NB4 (cell line): ENCODE results near the gene LRRC7.

Experiments used
- DNase-seq: peaks from one replicate; pipeline ENCODE4 v3.0.0; 2010; ENCODE audit warnings: low read depth
- H3K4me3 ChIP-seq: one replicate; pipeline ENCODE4 v1.5.1; 2011; ENCODE audit warnings: mild to moderate bottlenecking, low read depth, low read length, moderate library complexity
- MYC ChIP-seq: IDR thresholded peaks from 2 replicates; pipeline ENCODE4 v1.6.1; 2011; ENCODE audit warnings: low read depth, low read length
- POLR2A ChIP-seq: IDR thresholded peaks from 2 replicates; pipeline ENCODE4 v1.6.1; 2011; ENCODE audit warnings: mild to moderate bottlenecking; ENCODE audit not compliant: insufficient read length; ENCODE audit errors: extremely low read depth
- TF ChIP-seq, protein P1 (sequence below): IDR thresholded peaks from one replicate; pipeline ENCODE4 v1.5.1; 2012; ENCODE audit warnings: low read depth, low read length
- TF ChIP-seq, protein P2 (sequence below): IDR thresholded peaks from 2 replicates; pipeline ENCODE4 v1.6.1; 2011; ENCODE audit warnings: low read depth, low read length

The LRRC7 gene

DNA sequence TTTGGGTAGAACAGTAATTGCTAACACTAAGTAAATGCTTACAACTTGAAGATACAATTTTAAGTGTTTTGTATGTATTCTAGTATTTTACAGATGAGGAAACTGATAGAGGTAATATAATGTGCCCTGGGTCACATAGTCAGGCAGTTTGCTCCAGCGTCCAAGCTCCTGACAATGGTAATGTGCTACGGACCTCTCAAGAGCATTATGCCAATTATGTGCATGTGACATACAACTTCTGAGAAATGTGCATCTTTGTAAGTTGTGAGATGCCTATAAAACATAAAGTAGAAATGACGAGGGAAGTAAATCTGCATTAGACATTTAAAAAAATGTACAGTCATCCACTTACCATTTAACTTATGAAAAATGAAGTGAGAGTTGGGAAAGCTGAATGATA, 186.8 kb downstream of the LRRC7 start:
- no peak overlapping the region for H3K4me3 ChIP-seq
- DNase-seq = no peak
- TF ChIP-seq MYC = no peak
- TF ChIP-seq, protein P1, sequence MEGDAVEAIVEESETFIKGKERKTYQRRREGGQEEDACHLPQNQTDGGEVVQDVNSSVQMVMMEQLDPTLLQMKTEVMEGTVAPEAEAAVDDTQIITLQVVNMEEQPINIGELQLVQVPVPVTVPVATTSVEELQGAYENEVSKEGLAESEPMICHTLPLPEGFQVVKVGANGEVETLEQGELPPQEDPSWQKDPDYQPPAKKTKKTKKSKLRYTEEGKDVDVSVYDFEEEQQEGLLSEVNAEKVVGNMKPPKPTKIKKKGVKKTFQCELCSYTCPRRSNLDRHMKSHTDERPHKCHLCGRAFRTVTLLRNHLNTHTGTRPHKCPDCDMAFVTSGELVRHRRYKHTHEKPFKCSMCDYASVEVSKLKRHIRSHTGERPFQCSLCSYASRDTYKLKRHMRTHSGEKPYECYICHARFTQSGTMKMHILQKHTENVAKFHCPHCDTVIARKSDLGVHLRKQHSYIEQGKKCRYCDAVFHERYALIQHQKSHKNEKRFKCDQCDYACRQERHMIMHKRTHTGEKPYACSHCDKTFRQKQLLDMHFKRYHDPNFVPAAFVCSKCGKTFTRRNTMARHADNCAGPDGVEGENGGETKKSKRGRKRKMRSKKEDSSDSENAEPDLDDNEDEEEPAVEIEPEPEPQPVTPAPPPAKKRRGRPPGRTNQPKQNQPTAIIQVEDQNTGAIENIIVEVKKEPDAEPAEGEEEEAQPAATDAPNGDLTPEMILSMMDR = no peak
- TF ChIP-seq, protein P2, sequence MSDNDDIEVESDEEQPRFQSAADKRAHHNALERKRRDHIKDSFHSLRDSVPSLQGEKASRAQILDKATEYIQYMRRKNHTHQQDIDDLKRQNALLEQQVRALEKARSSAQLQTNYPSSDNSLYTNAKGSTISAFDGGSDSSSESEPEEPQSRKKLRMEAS = no peak
- TF ChIP-seq POLR2A = no peak

DNA sequence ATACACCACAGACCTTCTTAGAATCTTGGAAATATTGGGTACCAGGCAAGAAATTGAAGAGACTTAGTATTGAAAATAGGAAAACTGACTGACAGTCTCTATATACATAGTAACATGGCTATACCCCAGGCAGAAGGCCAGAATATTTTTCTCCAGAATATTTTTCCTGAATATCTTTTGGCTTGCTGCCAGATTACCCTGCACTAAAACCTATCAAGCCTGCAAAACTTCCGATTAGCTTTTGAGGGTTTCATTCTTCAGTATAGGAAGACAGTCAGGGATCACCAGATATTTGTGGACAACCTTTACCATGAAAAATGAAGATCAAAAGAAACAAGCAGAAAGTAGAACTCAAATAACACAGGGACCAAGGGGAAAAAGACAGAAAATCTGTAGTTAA, 187.9 kb downstream of the LRRC7 start:
- no peak for DNase-seq
- TF ChIP-seq, protein P1 = no peak
- TF ChIP-seq POLR2A = no peak
- TF ChIP-seq MYC = no peak
- TF ChIP-seq, protein P2 = no peak
- H3K4me3 ChIP-seq = no peak overlapping the region

DNA sequence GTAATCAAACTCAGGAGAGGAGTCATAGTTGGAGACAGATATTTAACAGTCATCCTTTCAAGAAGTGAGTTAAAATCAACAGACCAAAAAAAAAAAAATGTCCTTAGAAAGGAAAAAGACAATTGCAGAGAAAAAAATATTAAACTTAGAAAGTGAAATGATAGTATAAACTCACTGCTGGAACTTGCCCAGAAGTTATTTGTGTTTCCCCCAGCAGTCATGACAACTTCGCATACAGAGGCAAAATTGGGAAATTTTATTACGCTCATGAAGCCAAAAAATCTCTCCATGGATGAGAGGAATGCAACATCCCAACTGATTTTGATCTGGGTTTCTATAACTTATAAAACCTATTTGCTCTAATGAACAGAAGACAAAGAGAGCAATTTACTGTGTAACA, 198.2 kb downstream of the LRRC7 start:
- DNase-seq = no peak
- no peak overlapping the region for H3K4me3 ChIP-seq
- TF ChIP-seq MYC (no peak), POLR2A (no peak)
- TF ChIP-seq, protein P1 = no peak
- TF ChIP-seq, protein P2 = no peak

DNA sequence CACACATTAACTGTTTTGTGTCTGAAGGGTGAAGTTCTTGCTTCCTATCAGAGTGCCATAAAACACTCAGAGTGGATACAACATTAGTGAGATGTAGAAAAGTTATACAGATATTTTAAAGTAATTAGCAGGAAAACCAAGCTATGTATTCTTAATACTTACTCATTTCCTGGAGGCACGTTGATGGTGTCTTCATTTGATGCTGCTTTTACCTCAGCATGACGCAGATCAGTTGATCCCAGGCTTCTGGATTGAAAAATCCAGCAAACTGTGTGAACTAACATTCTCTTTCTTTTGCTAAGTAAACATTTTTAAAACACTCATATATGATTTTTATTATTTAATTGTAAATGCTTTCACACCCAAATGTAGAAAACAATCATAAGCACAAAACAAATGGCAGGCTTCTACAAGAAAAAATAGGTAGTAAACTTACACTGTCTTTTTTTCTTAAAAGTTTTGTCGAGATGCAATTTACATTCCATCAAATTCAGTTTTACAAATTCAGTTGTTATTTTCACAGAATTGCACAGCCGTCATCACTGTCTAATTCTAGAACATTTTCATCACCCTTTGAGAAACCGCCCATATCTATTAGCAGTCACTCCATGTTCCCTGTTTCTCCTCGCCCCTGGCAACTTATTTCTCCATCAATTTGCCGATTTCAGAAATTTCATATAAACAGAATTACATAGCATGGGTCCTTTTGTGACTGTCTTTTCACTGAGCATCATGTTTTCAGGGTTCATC, 198.9 kb downstream of the LRRC7 start:
- no peak overlapping the region for H3K4me3 ChIP-seq
- TF ChIP-seq, protein P2 = no peak
- TF ChIP-seq MYC (no peak), POLR2A (no peak)
- TF ChIP-seq, protein P1 = no peak
- DNase-seq = no peak

DNA sequence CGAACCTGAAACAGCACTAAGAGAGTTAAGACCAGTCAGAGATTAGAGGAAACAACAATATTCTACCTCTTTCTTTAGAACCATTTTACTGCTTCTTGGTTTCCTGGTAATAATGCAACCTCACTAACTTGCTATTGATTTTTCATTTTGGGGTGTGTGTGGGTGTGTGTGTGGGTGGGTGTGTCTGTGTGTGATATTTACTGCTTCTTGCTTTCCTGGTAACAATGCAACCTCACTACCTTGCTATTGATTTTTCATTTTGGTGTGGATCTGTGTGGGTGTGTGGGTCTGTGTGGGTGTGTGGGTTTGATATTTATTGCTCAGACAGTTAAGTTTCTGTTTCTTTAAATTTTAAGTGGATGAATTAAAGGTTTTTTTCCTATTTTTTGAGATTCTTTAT, 208.8 kb downstream of the LRRC7 start:
- TF ChIP-seq MYC = no peak
- TF ChIP-seq, protein P2 = no peak
- TF ChIP-seq, protein P1 = no peak
- no peak for TF ChIP-seq POLR2A
- DNase-seq = no peak
- no peak overlapping the region for H3K4me3 ChIP-seq
